GM19025 (cell line): ENCODE measurements around the gene PMM2.
"Not testable (repeated sequence)": the region's sequence is repeated elsewhere in the genome, so short reads cannot be mapped to it uniquely, and the experiment has no call there.

Source experiments
- ATAC-seq: cut with Tn5 transposase; IDR thresholded peaks from one replicate; pipeline ENCODE4 v1.9.1; 2021; ENCODE audit warnings: mild to moderate bottlenecking, low read depth, moderate library complexity; ENCODE audit not compliant: unreplicated experiment

PMM2 gene

DNA sequence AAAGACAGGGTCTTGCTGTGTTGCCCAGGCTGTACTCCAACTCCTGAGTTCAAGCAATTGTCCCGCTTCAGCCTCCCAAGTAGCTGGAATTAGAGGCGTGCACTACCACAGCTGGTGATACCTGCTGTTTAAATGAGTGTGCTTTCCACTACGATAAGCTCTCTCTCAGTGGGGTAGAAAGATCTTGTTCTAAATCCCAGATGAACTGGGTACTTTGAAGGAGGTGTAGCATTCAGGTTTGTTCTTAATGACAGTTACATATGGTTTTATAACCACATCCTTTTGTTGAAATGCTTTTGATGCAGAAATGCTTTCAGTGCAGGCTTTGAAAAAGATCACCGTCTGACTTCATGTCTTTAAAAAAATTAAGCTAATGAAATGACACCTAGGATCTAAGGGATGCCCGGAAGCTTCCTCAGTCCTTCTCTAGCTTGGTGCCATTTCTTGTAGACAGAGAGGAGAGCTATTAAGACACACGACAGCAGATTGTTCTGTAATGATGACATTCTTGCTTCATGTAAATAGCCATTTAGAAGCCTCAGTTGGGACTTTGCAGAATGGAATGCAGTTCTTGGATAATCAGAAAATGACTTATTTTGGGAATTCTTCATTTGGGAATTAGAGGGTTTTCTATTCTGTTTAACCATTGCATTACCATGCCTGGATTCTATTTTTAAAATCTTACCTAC, 19.5 kb downstream of the PMM2 start:
- ATAC-seq, result no peak

DNA sequence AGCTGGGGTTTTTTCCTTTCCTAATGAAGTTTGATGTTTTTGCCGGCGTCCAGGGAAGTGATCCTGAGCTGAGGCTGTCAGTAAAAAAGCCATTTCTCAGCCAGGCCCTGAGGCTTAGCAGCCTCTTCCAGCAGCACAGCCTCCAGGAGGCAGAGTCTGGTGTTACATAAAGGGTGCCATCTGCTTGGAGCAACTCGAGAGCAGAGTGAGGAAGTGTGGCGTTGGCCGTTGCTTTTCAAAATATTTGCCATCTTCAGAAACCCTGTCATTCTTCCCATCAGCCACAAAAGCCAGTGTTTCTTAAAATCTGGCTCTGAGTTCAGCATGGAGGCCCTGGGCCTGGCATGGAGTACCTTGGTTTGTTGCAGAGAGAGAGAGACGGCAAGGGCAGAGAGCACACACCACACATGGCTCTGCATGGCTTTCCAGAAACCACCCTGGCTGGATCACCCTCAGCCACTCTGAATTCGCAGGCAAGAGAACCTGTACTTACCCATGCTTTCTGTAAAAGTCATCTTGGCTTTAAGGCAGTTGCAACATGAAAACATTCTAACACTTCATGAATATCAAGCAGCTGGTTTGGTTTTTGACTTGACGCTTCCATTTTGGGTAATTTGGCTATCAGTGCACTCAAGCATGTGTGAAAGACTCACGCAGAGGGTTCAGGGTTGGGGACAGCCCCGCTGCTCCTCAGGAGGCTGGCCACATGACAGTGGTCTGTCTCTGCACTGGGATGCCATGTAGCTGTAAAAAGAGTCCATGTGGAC, 21.0 kb downstream of the PMM2 start:
- peak; percentile 83 for ATAC-seq

DNA sequence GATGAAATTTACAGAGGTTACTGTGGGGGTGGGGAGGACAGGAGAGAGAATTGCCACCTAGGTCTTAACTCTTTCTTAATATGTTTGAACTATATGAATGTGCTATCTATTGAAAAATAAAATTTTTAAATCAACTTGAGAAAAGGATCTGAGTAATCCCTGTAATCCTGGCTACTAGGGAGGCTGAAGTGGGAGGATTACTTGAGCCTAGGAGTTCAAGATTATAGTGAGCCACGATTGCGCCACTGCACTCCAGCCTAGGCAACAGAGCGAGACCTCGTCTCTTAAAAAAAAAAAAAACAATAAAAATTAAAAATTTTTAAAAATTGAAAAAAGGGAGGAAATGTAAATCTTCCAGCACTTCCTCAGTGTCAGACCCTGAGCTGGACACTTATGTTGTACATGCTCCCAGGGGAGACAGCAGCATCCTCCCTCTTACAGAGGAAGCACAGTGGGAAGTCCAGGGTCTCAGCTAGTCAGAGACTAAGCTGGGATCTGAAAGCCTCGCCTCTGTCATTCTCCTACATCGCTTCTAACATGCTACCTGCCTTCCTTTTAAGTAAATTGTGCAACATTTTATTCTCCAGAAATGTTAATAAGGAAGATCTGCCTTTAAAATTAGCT, 21.9 kb downstream of the PMM2 start:
- no peak for ATAC-seq

- no peak for ATAC-seq
Observed at GRCh38 chr16:8822403-8822802, 24.8 kb downstream of the PMM2 start.

DNA sequence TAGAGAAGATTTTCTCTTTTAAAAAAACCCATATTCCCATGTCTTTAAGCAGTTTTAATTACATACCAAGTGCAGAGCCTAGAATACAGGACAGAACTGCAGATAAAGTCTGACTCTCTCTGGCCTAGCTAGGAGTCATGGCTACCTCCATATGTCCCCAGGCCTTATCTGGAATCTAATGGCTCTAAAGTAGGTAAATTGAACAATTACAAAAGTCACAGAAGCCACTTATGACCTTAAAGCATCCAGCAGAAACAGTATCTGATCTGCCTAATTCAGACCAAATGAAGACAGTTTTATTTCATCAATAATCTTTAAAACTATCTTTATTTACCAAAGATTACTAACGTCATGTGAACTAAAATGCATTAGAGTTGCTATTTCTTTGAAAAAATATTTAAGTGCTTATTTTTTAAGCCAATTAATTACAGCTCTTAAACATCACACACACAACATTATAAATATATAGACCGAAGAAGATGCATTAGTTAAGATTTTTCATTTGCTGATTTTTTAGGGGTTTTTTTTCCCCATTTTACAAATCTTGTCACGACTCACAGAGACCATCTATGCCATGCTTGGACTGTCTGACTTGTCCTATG, 28.7 kb downstream of the PMM2 start:
- ATAC-seq, result no peak

GRCh38 chr16:8828541-8829165, 31.0 kb downstream of the PMM2 start:
- no peak for ATAC-seq

DNA sequence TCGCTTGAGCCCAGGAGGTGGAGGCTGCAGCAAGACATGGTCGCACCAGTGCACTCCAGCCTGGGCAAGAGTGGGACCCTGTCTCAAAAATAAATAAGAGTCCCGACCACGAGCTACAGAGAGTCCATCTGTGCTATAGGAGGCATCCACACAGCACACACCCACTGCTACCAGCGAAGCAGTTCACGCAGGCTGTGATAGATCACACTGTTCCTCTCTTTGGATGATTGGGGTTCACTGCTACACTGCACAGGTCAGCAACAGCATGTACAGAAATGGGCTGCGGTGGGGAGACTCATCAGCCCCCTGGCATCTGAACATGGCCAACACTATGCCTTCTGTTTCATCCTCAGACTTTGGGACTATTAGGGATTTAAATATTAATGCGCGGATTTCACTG, 33.8 kb downstream of the PMM2 start:
- no peak for ATAC-seq

- no peak for ATAC-seq
Observed at GRCh38 chr16:8831871-8832716, 34.5 kb downstream of the PMM2 start.

GRCh38 chr16:8832717-8833105, 35.1 kb downstream of the PMM2 start:
- ATAC-seq, result no peak

- ATAC-seq, result not testable (repeated sequence)
Observed at GRCh38 chr16:8836797-8837196, 39.2 kb downstream of the PMM2 start.

GRCh38 chr16:8837594-8837993, 40.0 kb downstream of the PMM2 start:
- not testable (repeated sequence) for ATAC-seq

DNA sequence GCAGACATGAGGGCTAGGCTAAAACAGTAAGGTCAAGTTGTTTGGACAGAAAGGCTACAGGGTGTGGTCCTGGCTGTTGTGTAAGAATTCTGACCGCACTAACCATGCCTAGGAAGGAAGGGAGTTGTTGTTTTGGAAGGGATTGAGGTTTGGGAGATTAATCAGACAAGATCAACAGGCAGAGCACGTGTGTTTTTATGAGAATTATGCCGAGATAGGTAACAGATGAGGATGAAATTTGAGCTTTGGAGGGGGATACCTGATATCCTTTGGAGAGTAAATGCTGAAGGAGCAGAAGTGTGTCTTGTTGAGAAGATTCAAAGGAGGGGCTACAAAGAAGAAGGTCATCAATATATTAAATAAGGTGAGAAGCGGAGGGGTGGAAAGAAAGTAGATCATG, 44.4 kb downstream of the PMM2 start:
- ATAC-seq, result not testable (repeated sequence)

- ATAC-seq, result not testable (repeated sequence)
Observed at GRCh38 chr16:8843296-8843695, 45.7 kb downstream of the PMM2 start.

GRCh38 chr16:8845699-8846298, 48.2 kb downstream of the PMM2 start:
- ATAC-seq, result no peak

DNA sequence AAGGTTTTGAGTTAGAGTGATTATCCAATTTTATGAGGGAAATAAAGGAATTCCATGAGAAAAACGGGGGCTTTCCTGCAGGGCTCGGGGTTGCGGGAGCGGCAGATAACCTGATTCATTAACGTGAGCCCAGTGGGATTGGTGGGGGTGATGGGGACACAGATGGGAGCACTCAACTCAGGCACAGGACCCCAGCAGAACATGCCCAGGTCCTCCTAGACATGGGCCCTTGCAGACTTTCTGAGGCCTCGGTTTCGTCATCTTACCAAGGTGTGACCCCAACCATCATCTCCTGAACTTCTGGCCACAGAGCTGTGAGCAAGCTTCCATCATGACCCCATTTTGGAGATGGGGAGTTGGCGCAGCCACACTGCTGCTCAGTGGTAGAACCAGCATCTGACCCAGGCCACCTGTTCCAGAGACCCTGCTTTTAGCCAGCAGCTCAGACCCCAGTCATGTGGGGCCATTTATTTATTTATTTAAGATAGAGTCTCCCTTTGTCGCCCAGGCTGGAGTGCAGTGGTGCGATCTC, 48.8 kb downstream of the PMM2 start:
- ATAC-seq, result no peak

DNA sequence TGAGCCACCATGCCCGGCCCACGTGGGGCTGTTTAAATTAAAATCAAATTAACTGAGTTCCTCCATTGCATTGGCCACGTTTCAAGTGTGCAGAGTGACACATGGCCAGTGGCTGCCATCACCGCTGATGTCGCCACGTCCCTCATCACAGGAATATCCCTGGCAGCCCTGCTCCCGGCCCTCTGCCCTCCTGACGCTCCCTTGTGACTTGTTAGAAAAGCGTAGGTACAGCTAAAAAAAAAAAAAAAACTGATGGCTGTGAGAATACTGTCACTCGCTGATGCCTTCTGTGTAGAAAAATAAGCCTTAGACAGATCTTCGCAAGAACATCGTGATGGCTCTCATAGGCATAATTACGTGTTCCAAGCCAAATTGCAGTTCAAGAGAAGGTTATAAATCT, 49.5 kb downstream of the PMM2 start:
- no peak for ATAC-seq

DNA sequence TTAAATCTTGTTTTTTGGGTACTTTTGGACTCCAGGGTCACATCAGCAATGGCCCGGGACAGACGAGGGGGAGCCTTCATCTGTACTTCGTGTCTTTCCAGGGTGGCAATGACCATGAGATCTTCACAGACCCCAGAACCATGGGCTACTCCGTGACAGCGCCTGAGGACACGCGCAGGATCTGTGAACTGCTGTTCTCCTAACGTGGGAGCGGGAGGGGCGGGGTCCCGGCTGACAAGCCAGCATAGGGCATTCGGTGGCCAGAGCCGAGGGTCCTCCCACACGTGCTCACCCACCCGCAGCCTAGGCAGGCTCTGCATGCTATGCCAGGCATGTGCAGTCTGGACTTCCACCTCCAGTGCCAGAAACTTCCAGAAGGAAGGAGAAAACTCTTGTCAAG, 50.0 kb downstream of the PMM2 start:
- no peak for ATAC-seq

- no peak for ATAC-seq
Observed at GRCh38 chr16:8848231-8848938, 50.7 kb downstream of the PMM2 start.

DNA sequence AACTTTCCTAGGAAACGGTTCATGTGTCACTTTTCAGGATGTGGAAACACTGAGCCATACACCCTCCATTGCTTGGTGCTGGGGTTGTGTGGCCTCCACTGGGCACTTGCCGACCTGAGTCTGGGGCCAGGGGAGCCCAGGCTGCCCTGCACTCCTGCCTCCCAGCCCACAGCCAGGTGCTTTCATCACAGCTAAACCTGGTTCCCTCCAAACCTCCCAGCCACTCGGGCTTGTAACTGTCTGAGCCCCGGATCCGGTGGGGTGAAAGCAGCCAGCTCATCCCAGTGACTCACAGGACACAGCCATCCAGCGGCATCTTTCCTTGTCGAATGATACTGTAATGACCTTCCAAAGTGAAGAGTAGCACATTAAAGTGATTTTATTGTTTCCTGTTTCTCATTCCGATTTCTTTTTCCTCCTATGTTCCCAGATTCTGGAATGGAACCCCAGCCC, 51.3 kb downstream of the PMM2 start:
- no peak for ATAC-seq
